GM18951 (cell line): ENCODE measurements around the gene FBXW2.

Experiments
- POLR2A ChIP-seq: IDR thresholded peaks from 4 replicates; pipeline ENCODE4 v1.6.1; 2011; ENCODE audit warnings: mild to moderate bottlenecking; ENCODE audit not compliant: insufficient read length, insufficient read depth; ENCODE audit errors: extremely low read depth
- in situ Hi-C: fragments of 300-500 bp; cut with MboI; formaldehyde crosslinking; loops from one replicate; pipeline ENCODE4 v1.12.0; 2022; ENCODE audit warnings: low sequenced_read_pairs, mixed read lengths, inconsistent platforms; ENCODE audit not compliant: unreplicated experiment

The FBXW2 gene

GRCh38 chr9:120713257-120714087, 79.7 kb downstream of the FBXW2 start:
- no peak for TF ChIP-seq POLR2A
- in situ Hi-C loops: no loop called here

- in situ Hi-C loops: no loop called here
- no peak for TF ChIP-seq POLR2A
Measured at GRCh38 chr9:120712539-120713031, 80.6 kb downstream of the FBXW2 start.

DNA sequence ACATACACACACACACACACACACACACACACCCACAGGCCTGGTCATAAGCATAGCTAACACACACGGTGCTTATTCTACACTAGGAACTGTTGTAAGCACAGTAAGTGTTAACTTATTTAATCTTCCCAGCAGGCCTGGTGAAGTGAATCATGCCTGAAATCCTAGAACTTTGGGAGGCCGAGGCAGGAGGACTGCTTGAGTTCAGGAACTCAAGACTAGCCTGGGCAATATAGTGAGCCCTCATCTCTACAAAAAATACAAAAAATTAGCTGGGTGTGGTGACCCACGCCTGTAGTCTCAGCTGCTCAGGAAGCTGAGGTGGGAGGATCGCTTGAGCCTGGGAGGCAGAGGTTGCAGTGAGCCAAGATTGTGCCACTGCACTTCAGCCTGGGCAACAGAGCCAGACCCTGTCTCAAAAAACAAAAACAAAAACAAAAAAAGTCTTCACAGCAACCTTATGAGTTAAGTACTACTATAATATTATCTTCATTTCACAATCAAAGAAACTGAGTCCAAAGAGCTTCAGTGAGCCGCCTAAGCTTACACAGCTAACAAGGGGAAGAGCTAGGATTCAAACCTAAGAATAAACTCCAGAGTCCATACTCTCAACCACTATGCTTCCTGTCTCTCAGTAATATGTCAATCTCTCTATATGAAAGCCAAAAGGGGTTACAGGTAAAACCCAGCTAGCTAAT, 81.2 kb downstream of the FBXW2 start:
- in situ Hi-C loops: no loop called here

DNA sequence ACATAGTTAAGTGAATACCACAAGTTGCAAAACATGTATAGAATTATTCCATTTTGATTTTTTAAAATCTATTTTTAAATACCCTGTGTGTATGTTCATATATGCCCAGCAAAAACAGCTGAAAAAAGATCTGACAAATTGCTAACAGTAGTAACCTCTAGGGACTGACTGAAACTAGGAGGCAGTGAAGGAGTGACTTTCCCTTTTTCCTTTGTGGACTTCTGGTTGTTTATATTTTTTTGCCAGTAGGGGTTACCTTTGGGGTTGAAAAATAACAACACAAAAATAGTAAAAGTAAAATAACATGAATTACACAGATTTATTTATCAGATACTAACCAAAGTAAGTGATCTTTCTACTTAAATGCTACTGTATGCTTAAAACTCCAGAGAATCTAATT, 81.9 kb downstream of the FBXW2 start:
- in situ Hi-C loops: no loop called here
- no peak for TF ChIP-seq POLR2A

More for the DNA sequence above, 81.2 kb downstream of the FBXW2 start:
- no peak for TF ChIP-seq POLR2A

DNA sequence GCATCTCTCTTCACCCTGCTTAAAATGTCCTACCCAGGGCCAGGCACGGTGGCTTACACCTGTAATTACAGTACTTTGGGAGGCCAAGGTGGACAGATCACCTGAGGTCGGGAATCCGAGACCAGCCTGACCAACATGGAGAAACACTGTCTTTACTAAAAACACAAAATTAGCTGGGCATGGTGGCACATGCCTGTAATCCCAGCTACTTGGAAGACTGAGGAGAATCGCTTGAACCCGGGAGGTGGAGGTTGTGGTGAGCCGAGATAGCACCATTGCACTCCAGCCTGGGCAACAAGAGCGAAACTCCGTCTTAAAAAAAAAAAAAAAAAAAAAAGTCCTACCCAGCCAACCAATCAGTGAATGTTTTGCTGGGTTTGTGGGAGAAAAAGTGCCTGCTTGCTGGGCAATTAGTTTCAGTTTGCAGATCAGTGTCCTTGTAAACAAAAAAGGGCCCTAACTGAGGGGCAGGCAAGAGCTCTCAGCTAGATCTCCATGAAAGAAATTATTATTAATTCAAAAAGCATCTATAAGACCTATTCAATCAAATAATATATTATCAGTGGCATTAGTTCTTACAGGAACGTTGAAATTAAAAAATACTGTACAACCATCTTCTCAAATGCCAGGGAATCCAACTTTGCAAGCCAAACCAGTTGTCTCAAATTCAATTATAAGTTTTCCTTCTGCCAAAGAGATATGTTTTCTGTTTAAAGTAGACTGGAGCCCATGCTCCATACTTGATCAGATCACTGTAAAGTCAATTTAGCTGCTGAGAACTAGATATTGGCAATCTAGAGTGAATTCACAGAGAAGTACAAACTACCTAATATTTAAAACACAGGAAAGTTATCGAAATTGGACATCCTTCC, 82.9 kb downstream of the FBXW2 start:
- in situ Hi-C loops: no loop called here
- TF ChIP-seq POLR2A: no peak

DNA sequence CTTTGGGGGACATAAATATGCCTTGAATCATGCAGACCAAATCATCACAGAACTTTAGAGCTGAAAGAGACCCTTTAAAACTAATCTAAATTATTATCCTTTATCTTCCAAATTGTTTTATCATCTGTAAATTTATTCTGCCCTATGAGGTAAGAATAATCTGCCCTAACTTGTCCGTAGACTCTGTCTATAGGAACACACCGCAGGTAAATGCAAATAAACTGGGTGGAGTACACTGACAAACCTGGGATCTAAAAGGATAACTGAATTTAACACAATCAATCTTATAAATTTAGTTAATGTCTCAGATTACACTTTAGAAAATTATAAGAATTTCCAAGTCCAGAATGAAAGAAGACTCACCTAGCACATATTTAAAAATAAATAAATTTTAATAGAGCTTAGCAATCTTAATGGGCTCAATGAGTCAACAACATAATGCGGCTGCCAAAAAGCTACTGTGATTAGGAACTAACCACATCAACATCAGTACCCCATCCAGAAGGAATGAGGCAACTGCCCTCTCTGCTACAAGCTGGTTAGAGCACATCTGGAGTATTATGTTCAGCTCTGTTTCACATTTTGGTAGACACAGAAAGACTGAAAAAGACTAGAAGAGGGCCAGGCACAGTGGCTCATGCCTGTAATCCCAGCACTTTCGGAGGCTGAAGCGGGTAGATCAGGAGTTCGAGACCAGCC, 84.5 kb downstream of the FBXW2 start:
- in situ Hi-C loops: no loop called here
- no peak for TF ChIP-seq POLR2A

GRCh38 chr9:120707170-120707569, 86.0 kb downstream of the FBXW2 start:
- in situ Hi-C loops: no loop called here
- TF ChIP-seq POLR2A: no peak
